ENCODE measurements around the gene VPS39.

GRCh38 chr15:42143866-42144625 is 64.1 kb downstream of the VPS39 start:
- TF ChIP-seq POLR2A (IDR thresholded peaks at IDR 0.05) (no peak), CTCF (IDR thresholded peaks at IDR 0.05) (no peak)

Measured in ovary (tissue), 3 donors.